SKM-1 (cell line): Measurements from ENCODE around the gene CFAP299.
"Not testable (repeated sequence)": the region's sequence is repeated elsewhere in the genome, so short reads cannot be mapped to it uniquely, and the experiment has no call there.

Source experiments
- DNase-seq: peaks from one replicate; lab custom pipeline; 2025; ENCODE audit not compliant: unreplicated experiment; lab: John Stamatoyannopoulos, UW

The CFAP299 gene

GRCh38 chr4:80705311-80705710, 369.8 kb downstream of the CFAP299 start:
- no peak for DNase-seq

DNA sequence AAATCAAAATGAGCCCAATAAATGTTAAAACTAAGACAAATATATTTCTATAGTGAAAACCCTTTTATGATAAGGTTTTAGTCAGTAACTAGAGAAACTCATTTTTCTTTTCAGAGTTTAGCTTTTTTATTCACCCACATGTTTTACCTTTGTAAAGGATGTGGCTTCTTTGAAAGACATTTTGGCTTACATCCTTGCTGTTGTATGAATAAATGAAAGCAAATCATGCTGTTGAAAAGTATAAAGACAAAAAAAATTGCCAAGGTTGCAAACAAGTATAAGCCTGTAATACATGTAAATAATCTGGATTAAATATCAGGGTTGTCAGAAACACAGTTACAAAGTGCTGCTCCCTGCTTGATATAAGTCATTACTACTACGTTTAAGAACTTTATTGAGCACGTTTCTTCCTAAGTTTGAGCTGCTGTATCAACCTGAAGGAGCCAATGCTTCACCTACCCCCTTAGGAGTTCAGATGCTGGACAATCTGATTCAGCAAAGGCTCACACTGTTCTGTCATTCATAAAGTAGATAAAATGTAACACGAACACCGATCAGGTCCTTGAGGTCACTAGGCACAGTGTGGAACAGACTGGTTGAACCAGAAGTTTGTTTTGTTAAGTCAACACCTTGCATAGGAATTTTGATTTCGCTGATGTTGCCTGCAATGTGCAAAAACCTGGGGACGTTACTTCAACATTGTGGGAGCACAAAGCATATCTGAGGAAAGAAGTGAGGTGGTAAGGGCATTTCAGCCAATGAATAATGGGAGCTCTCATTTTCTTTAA, 373.7 kb downstream of the CFAP299 start:
- DNase-seq: no peak

DNA sequence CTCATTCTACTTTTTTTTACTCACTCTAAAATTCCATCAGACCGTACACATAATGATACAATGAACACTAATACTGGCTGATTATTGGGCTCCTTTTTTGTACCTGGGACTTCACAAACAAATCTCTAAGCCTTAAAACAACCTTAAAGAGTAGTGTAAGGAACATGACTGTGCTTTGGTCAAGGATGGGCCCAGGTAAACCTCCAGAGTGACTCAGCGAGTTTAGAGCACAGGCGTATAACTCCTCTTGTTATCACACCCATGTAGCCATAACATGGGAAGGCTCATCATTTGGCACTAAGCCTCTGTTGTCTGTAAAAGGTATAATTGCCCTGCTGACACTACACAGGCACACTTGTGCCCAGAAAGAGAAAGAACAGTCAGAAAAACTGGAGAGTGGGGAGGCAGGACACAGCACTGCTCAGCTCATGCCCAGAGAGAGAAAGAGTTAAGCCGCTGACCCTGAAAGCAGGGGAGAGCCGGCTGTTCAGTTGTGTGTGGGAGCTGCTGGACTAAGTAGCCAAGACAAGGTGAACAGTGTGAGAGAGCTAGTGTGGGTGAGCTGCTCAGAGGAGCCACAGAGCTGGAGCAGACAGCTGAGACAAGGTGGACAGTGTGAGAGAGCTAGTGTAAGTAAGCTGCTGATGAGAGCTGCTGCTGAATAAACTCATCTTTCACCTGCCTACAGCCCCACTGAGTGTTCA, 375.4 kb downstream of the CFAP299 start:
- DNase-seq: no peak

DNA sequence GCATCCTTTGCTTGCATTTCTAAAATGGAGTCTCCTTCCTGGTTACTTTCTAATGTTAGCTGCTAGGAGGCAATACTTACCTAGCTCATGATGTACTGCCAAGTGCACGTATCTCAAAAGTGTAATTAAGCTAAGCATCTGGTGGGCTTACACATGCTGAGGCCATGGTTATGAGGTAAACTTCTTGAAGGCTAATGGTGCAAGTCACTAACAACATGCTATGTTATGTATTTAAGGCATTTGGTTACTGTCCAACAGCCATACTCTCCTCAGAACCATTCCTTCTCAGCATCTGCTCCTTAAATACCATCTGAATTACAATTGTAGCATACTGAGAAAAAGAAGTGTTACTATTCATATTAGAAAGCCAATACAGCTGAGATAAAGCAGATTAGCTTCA, 376.4 kb downstream of the CFAP299 start:
- no peak for DNase-seq

DNA sequence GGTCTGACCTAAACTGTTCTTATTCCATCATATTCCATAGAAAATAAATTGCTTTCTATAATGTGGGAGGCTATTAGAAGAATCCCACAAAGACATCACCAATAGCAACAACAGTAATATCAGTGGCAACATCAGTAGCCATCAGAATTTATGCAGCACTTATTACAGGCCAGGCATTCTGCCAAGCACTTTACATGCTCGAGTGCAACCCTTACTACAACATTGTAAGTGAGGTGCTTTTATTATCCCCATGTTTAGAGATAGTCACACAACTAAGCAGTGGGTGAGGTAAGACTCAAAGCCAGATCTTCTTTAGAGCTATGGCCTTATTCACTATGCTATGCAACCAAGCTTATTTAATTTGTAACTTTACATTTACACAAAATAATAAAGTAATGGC, 377.9 kb downstream of the CFAP299 start:
- no peak for DNase-seq

DNA sequence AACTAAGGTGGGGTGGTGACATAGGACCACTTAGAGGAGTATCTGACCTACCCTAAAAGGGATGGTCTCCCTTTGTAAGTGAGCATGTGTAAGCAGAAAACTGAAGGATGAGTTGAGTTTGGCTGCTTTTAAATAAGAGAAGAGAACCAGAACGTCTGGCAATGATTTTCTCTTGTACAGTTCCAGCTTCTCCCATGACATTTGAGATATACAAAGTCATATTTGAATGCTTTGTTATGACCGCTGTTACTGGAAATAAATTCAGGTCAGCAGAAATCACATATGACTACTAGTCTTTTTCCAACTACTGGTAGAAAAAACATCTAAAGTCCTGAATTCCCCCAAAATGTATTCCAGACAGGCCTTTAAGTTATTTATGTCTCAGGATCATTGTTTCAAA, 381.7 kb downstream of the CFAP299 start:
- no peak for DNase-seq

DNA sequence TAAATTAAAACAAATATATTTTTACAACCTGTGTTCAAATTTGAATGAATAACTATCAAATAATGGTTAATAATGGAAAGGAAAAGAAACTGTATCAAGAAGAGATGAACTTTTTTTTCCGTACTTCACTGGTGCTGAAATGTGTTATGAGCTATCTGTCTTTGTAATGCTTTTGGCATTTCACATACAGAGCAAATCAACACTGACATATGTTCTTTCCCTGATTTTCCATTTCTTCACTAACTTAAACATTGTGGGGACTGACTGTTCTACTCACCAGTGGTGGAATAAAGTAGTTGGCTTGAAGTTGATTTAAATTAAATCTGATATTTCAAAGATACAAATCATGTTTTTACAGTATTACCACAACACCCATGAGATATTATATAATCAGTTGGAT, 390.9 kb downstream of the CFAP299 start:
- DNase-seq: no peak

DNA sequence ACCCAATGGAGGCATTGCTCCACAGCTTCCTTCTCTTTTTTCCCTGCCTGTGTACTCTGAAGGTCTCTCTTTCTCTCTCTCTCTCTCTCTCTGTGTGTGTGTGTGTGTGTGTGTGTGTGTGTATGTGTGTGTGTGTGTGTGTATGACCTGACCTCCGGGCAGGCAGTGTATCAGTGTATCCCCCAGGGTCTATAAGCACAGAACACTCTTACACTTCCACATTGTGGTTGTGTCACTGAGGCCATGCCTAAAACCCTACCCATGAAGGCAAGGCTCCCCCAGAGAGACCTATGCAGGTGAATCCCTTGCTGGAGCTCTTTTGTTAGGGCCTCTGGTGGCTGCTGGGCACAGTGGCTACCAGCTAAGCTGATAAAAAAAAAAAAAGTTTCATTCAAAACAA, 394.6 kb downstream of the CFAP299 start:
- DNase-seq: no peak

GRCh38 chr4:80731436-80731835, 395.9 kb downstream of the CFAP299 start:
- DNase-seq: no peak

GRCh38 chr4:80732010-80732409, 396.5 kb downstream of the CFAP299 start:
- DNase-seq: no peak

DNA sequence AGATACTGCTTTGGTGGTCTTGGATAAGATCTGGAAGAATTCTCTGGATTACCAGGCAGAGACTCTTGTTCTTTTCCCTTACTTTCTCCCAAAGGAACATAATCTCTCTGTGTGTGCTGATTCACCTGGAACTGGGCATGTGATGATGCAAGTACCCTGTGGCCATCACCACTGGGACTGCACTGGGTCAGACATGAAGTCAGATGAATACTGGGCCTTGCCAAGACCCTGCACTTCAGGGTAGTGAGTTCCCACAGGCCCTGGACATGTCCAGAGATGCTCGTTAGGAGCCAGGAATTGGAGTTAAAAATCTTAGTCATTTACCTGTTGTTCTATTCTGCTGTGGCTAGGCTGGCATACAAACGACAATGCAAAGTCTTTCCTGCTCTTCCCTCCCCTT, 404.8 kb downstream of the CFAP299 start:
- no peak for DNase-seq

DNA sequence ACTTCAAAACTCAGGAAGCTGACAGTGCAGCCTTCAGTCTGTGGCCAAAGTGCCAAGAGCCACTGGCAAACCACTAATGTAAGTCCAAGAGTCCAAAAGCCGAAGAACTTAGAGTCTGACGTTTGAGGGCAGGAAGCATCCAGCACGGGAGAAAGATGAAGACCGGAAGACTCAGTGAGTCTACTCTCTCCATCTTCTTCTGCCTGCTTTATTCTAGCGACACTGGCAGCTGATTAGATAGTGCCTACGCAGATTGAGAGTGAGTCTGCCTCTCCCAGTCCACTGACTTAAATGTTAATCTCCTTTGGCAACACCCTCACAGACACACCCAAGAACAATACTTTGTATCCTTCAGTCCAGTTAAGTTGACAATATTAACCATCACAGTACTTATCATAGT, 414.0 kb downstream of the CFAP299 start:
- DNase-seq: not testable (repeated sequence)

GRCh38 chr4:80751200-80751599, 415.7 kb downstream of the CFAP299 start:
- DNase-seq: no peak

DNA sequence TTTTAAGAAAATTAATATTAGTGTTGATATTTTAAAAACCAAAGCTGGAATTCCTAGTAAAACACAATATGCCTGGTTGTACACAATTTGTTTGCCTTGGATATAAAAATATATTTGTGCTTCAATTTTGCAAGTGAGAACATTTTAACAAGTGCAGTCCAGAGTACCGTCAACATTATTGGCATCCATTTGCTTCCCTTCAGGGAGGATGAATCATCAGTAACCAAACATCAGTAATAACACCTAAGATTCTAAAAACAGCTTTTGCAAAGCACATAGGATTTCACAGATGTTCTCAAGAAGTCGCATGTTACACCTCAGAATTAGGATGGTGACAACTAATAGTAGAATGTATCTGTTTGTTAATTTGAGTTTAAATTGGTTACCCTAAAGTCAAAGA, 432.4 kb downstream of the CFAP299 start:
- no peak for DNase-seq

GRCh38 chr4:80776168-80776567, 440.6 kb downstream of the CFAP299 start:
- DNase-seq: no peak

GRCh38 chr4:80781431-80781830, 445.9 kb downstream of the CFAP299 start:
- no peak for DNase-seq

GRCh38 chr4:80787306-80787705, 451.8 kb downstream of the CFAP299 start:
- DNase-seq: no peak

DNA sequence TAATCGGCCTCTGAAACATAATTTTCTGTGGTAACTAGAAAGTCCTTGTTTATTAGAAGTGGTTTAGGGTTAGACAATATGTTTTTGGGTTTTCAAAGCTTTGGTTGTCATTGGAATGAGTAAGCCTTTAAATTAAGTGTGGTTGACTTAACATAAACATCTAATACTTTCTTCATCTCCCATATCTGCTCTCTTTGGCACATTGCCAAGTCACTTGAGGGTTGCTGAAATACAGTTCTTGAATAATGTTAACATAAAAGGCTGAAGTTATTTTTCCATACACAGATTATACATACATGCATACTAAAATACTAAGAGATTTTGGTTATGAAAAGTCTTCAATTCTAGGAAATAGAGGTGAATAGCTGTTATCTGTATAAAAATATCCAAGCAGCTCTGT, 453.3 kb downstream of the CFAP299 start:
- DNase-seq: no peak

GRCh38 chr4:80790152-80790551, 454.6 kb downstream of the CFAP299 start:
- DNase-seq: no peak

GRCh38 chr4:80793660-80794059, 458.1 kb downstream of the CFAP299 start:
- DNase-seq: not testable (repeated sequence)

DNA sequence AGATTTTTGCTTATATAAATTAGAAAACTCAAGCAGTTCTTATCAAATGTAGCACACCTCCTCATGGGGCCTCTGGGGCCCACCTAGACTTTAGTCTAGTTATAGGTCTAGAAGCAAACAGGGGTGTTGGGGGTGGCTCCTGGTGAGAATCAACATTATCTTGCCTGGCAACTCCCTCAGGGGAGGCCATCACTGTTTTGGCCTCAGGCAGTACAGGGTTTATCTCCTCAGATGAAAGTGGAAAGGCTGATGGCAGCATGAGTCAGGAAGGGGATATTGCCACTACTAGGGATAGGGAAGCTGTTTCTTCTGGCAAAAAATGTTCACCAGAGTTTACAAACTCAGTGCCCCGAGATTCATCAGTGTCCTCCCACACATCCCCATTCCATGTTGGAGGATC, 462.6 kb downstream of the CFAP299 start:
- no peak for DNase-seq

DNA sequence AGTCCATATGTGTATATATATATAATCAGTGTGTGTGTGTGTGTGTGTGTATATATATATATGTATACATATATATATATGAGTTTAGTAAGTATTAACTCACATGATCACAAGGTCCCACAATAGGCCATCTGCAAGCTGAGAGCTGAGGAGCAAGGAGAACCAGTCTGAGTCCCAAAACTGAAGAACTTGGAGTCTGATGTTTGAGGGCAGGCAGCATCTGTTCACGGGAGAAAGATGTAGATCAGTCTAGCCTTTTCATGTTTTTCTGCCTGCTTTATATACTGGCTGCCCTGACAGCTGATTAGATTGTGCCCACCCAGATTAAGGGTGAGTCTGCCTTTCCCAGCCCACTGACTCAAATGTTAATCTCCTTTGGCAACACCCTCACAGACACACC, 465.2 kb downstream of the CFAP299 start:
- DNase-seq: not testable (repeated sequence)

DNA sequence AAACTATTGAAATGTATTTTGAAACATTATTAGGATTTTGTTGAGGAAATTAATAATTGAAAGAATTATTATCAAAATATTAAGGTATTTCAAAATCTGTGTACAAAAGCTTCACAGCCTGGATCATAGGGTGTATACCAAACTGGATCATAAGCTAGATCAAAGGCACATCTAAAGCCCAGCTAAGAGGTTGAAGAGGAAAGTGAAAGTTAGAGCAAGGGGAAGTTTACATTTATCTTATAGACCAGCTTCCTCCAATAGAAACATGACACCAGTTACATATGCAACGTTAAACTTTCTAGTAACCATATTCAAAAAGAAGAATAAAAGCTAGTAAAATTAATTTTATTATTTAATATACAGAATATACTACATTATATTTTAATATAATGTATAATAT, 467.8 kb downstream of the CFAP299 start:
- DNase-seq: no peak
